Measurements from ENCODE around the gene ALLC. TPM values are rescaled to one million over a fixed set of nuclear protein-coding genes. Genes with fewer than 3 reads are reported as not detected.

ALLC gene
- total RNA-seq, 1 donor from 2014 or later: not detected

- H3K4me3 Mint-ChIP-seq: no peak overlapping the region
- H3K27me3 Mint-ChIP-seq: no peaks in the 10 kb centered on the region
- no peak overlapping the region for H3K27ac Mint-ChIP-seq
- H3K4me1 Mint-ChIP-seq: no peaks in the 10 kb centered on the region
- H3K9me3 Mint-ChIP-seq: no peaks in the 10 kb centered on the region
- intact Hi-C loops (cut with micrococcal nuclease): no loop called here
- no peak for DNase-seq
- H3K36me3 Mint-ChIP-seq (ENCODE audit: low read depth): no peaks in the 10 kb centered on the region
Measured at GRCh38 chr2:3641181-3641580, 16.8 kb upstream of the ALLC start.

- H3K27ac Mint-ChIP-seq: no peak overlapping the region
- intact Hi-C loops (cut with micrococcal nuclease): no loop called here
- no peaks in the 10 kb centered on the region for H3K27me3 Mint-ChIP-seq
- no peaks in the 10 kb centered on the region for H3K9me3 Mint-ChIP-seq
- no peak overlapping the region for H3K4me3 Mint-ChIP-seq
- DNase-seq: no peak
- H3K36me3 Mint-ChIP-seq (ENCODE audit: low read depth): no peaks in the 10 kb centered on the region
- H3K4me1 Mint-ChIP-seq: no peaks in the 10 kb centered on the region
Measured at GRCh38 chr2:3641841-3642421, 16.1 kb upstream of the ALLC start.

- Mint-ChIP-seq H3K36me3 (ENCODE audit: low read depth) (no peaks in the 10 kb centered on the region), H3K4me3 (no peak overlapping the region), H3K27ac (no peak overlapping the region), H3K27me3 (no peaks in the 10 kb centered on the region), H3K4me1 (no peaks in the 10 kb centered on the region), H3K9me3 (no peaks in the 10 kb centered on the region)
- intact Hi-C loops (cut with micrococcal nuclease): no loop called here
- DNase-seq: no peak
Measured at GRCh38 chr2:3642521-3643215, 15.3 kb upstream of the ALLC start.

- H3K9me3 Mint-ChIP-seq: no peaks in the 10 kb centered on the region
- no peak for DNase-seq
- H3K27me3 Mint-ChIP-seq: no peaks in the 10 kb centered on the region
- intact Hi-C loops (cut with micrococcal nuclease): no loop called here
- H3K4me1 Mint-ChIP-seq: no peaks in the 10 kb centered on the region
- no peaks in the 10 kb centered on the region for H3K36me3 Mint-ChIP-seq (ENCODE audit: low read depth)
- no peak overlapping the region for H3K4me3 Mint-ChIP-seq
- no peak overlapping the region for H3K27ac Mint-ChIP-seq
Measured at GRCh38 chr2:3643371-3644245, 14.4 kb upstream of the ALLC start.

GRCh38 chr2:3644246-3644525 lies 13.8 kb upstream of the ALLC start:
- no peak for DNase-seq
- H3K36me3 Mint-ChIP-seq (ENCODE audit: low read depth): no peaks in the 10 kb centered on the region
- H3K4me1 Mint-ChIP-seq: no peaks in the 10 kb centered on the region
- intact Hi-C loops (cut with micrococcal nuclease): no loop called here
- H3K9me3 Mint-ChIP-seq: no peaks in the 10 kb centered on the region
- H3K27ac Mint-ChIP-seq: no peak overlapping the region
- H3K27me3 Mint-ChIP-seq: no peaks in the 10 kb centered on the region
- H3K4me3 Mint-ChIP-seq: no peak overlapping the region

GRCh38 chr2:3644891-3645605 lies 13.0 kb upstream of the ALLC start:
- Mint-ChIP-seq H3K27me3 (no peaks in the 10 kb centered on the region), H3K4me3 (no peak overlapping the region), H3K27ac (no peak overlapping the region), H3K4me1 (no peaks in the 10 kb centered on the region), H3K9me3 (no peaks in the 10 kb centered on the region), H3K36me3 (ENCODE audit: low read depth) (no peaks in the 10 kb centered on the region)
- intact Hi-C loops (cut with micrococcal nuclease): no loop called here
- DNase-seq: no peak

GRCh38 chr2:3645745-3646389 lies 12.1 kb upstream of the ALLC start:
- Mint-ChIP-seq H3K9me3 (no peaks in the 10 kb centered on the region), H3K4me1 (peaks cover 2% of the 10 kb centered on the region), H3K27me3 (peaks cover 1% of the 10 kb centered on the region), H3K4me3 (no peak overlapping the region), H3K36me3 (ENCODE audit: low read depth) (no peaks in the 10 kb centered on the region), H3K27ac (no peak overlapping the region)
- no peak for DNase-seq
- intact Hi-C loops (cut with micrococcal nuclease): no loop called here

GRCh38 chr2:3646446-3646845 lies 11.6 kb upstream of the ALLC start:
- intact Hi-C loops (cut with micrococcal nuclease): no loop called here
- Mint-ChIP-seq H3K27me3 (peaks cover 3% of the 10 kb centered on the region), H3K9me3 (no peaks in the 10 kb centered on the region), H3K36me3 (ENCODE audit: low read depth) (no peaks in the 10 kb centered on the region), H3K4me1 (peaks cover 6% of the 10 kb centered on the region), H3K27ac (no peak overlapping the region), H3K4me3 (no peak overlapping the region)
- no peak for DNase-seq

- Mint-ChIP-seq H3K36me3 (ENCODE audit: low read depth) (no peaks in the 10 kb centered on the region), H3K27ac (no peak overlapping the region), H3K4me3 (no peak overlapping the region), H3K9me3 (no peaks in the 10 kb centered on the region), H3K27me3 (peaks cover 3% of the 10 kb centered on the region), H3K4me1 (peaks cover 12% of the 10 kb centered on the region)
- intact Hi-C loops (cut with micrococcal nuclease): no loop called here
- no peak for DNase-seq
Measured at GRCh38 chr2:3647246-3647645, 10.8 kb upstream of the ALLC start.

- H3K27ac Mint-ChIP-seq: no peak overlapping the region
- DNase-seq: no peak
- intact Hi-C loops (cut with micrococcal nuclease): no loop called here
- H3K4me3 Mint-ChIP-seq: no peak overlapping the region
- no peaks in the 10 kb centered on the region for H3K36me3 Mint-ChIP-seq (ENCODE audit: low read depth)
- peaks cover 3% of the 10 kb centered on the region for H3K27me3 Mint-ChIP-seq
- H3K4me1 Mint-ChIP-seq: peaks cover 12% of the 10 kb centered on the region
- no peaks in the 10 kb centered on the region for H3K9me3 Mint-ChIP-seq
Measured at GRCh38 chr2:3647831-3648651, 10.0 kb upstream of the ALLC start.

- no peaks in the 10 kb centered on the region for H3K9me3 Mint-ChIP-seq
- intact Hi-C loops (cut with micrococcal nuclease): no loop called here
- DNase-seq: no peak
- H3K27me3 Mint-ChIP-seq: peaks cover 3% of the 10 kb centered on the region
- no peak overlapping the region for H3K4me3 Mint-ChIP-seq
- peaks cover 12% of the 10 kb centered on the region for H3K4me1 Mint-ChIP-seq
- H3K36me3 Mint-ChIP-seq (ENCODE audit: low read depth): no peaks in the 10 kb centered on the region
- H3K27ac Mint-ChIP-seq: no peak overlapping the region
Measured at GRCh38 chr2:3648652-3649177, 9.3 kb upstream of the ALLC start.

- H3K27me3 Mint-ChIP-seq: peaks cover 4% of the 10 kb centered on the region
- intact Hi-C loops (cut with micrococcal nuclease): no loop called here
- H3K27ac Mint-ChIP-seq: no peak overlapping the region
- DNase-seq: no peak
- no peak overlapping the region for H3K4me3 Mint-ChIP-seq
- peaks cover 12% of the 10 kb centered on the region for H3K4me1 Mint-ChIP-seq
- no peaks in the 10 kb centered on the region for H3K9me3 Mint-ChIP-seq
- no peaks in the 10 kb centered on the region for H3K36me3 Mint-ChIP-seq (ENCODE audit: low read depth)
Measured at GRCh38 chr2:3649581-3649980, 8.4 kb upstream of the ALLC start.
